HCT116 (cell line): ENCODE results near the gene IL37. TPM values are rescaled to one million over a fixed set of nuclear protein-coding genes. Genes with fewer than 3 reads are reported as not detected.

ENCODE experiments used
- ATAC-seq: fragments of 200-7000 bp; cut with Tn5 transposase; 2 replicates; pipeline ENCODE4 v1.9.1; 2020; ENCODE audit warnings: mild to moderate bottlenecking, moderate library complexity
- BruUV-seq: library from RNA; stranded (reverse); fragments of 400-500 nt; replicated peaks from 2 replicates; lab custom pipeline; 2021; lab: Mats Ljungman, UMichigan
- CTCF ChIA-PET: fragments of 300-600 bp; sonication (Branson Sonifier 250); formaldehyde crosslinking; loops from one replicate; lab custom pipeline; 2021; ENCODE audit warnings: antibody characterized with exemption; lab: Charles Lee
- POLR2A ChIA-PET: fragments of 300-600, 350-600 bp; sonication (Branson Sonifier 250); formaldehyde crosslinking; loops from one replicate; lab custom pipeline; 2021; ENCODE audit warnings: antibody characterized with exemption; lab: Charles Lee
- RAD21 ChIA-PET, 2 experiments: fragments of 300-600 bp; sonication (Branson Sonifier 250); formaldehyde crosslinking; loops; one replicate each; lab custom pipeline; 2023; ENCODE audit warnings: low total read pairs in 2 of 2; ENCODE audit not compliant: uncharacterized antibody in 2 of 2, unreplicated experiment in 2 of 2, low non-redundant PET in 1 of 2; lab: Charles Lee
- DNase-seq: peaks from one replicate; pipeline ENCODE4 v3.0.0-alpha.2; 2010; ENCODE audit warnings: low read depth, low spot score
- H2AFZ ChIP-seq: fragments of 200-600 bp; shearing (Covaris generic), sonication (generic); 2 replicates; pipeline ENCODE4 v1.6.1; 2017; ENCODE audit warnings: low read depth, mixed run types, mixed read lengths, antibody characterized with exemption, low read length; ENCODE audit not compliant: poor library complexity, severe bottlenecking
- H3K27ac ChIP-seq: 2 replicates; pipeline ENCODE4 v1.5.1; 2012; ENCODE audit warnings: low read depth, low read length
- H3K27me3 ChIP-seq: fragments of 200-600 bp; sonication (generic); 2 replicates; pipeline ENCODE4 v1.6.1; 2016; ENCODE audit warnings: mixed run types, low read length, mixed read lengths; ENCODE audit not compliant: insufficient read depth
- H3K36me3 ChIP-seq, 2 experiments: fragments of 200-500 bp in 1 of 2; fragments of 200-600 bp in 1 of 2; sonication (Bioruptor generic) in 1 of 2; sonication (generic) in 1 of 2; 2 replicates each; pipeline versions ENCODE4 v1.5.1 to v1.6.1; 2014 to 2016; ENCODE audit warnings: low read length in 2 of 2, inconsistent platforms in 1 of 2, mixed read lengths in 1 of 2, mixed run types in 1 of 2; ENCODE audit not compliant: insufficient read depth in 2 of 2, control insufficient read depth in 1 of 2
- H3K4me1 ChIP-seq, 2 experiments: fragments of 200-600 bp in 1 of 2; sonication (generic) in 1 of 2; 2 replicates each; pipeline versions ENCODE4 v1.5.1 to v1.6.1; 2012 to 2017; ENCODE audit warnings: low read length in 2 of 2, inconsistent platforms in 1 of 2, mild to moderate bottlenecking in 1 of 2, mixed read lengths in 1 of 2, mixed run types in 1 of 2, moderate library complexity in 1 of 2; ENCODE audit not compliant: insufficient read depth in 2 of 2, control insufficient read depth in 1 of 2
- H3K4me2 ChIP-seq: fragments of 200-600 bp; sonication (generic); 2 replicates; pipeline ENCODE4 v1.6.1; 2017; ENCODE audit warnings: mixed run types, low read length, mixed read lengths
- H3K4me3 ChIP-seq, 2 experiments: fragments of 200-600 bp in 1 of 2; sonication (generic) in 1 of 2; replicated peaks in 1 of 2; 2 replicates each; pipeline ENCODE4 v1.5.1; 2011 to 2016; ENCODE audit warnings: low read length in 2 of 2, control low read depth in 1 of 2, low read depth in 1 of 2, mild to moderate bottlenecking in 1 of 2, mixed read lengths in 1 of 2, mixed run types in 1 of 2
- H3K79me2 ChIP-seq: fragments of 200-600 bp; sonication (generic); 2 replicates; pipeline ENCODE4 v1.6.1; 2017; ENCODE audit warnings: mild to moderate bottlenecking, mixed run types, low read length, moderate library complexity, mixed read lengths; ENCODE audit not compliant: insufficient read depth
- H3K9ac ChIP-seq: fragments of 200-600 bp; sonication (generic); 2 replicates; pipeline ENCODE4 v1.6.1; 2016; ENCODE audit warnings: low read length, mixed read lengths
- H3K9me2 ChIP-seq: fragments of 200-600 bp; sonication (generic), shearing (Covaris generic); 2 replicates; pipeline ENCODE4 v1.6.1; 2017; ENCODE audit warnings: mixed run types, mild to moderate bottlenecking, moderate library complexity; ENCODE audit not compliant: insufficient read depth
- H3K9me3 ChIP-seq, 2 experiments: fragments of 200-500 bp in 1 of 2; fragments of 200-600 bp in 1 of 2; sonication (Bioruptor generic) in 1 of 2; sonication (generic) in 1 of 2; 2 replicates each; pipeline ENCODE4 v1.6.1; 2014 to 2017; ENCODE audit warnings: low read length in 2 of 2, mixed read lengths in 2 of 2, inconsistent platforms in 1 of 2, low read depth in 1 of 2, mild to moderate bottlenecking in 1 of 2, mixed run types in 1 of 2, moderate library complexity in 1 of 2; ENCODE audit not compliant: control insufficient read depth in 1 of 2, insufficient read depth in 1 of 2
- H4K20me1 ChIP-seq: fragments of 200-600 bp; sonication (generic), shearing (Covaris generic); 2 replicates; pipeline ENCODE4 v1.6.1; 2017; ENCODE audit warnings: mixed run types, mild to moderate bottlenecking, moderate library complexity; ENCODE audit not compliant: insufficient read depth
- CEBPB ChIP-seq: IDR thresholded peaks from 2 replicates; pipeline ENCODE4 v1.6.1; 2012; ENCODE audit warnings: low read depth
- EZH2 ChIP-seq: fragments of 200-600 bp; sonication (generic); IDR thresholded peaks from 2 replicates; pipeline ENCODE4 v1.6.1; 2017; ENCODE audit warnings: antibody characterized with exemption, mixed run types
- EZH2phosphoT487 ChIP-seq: fragments of 200-600 bp; IDR thresholded peaks from 2 replicates; pipeline ENCODE4 v1.6.1; 2018; ENCODE audit warnings: antibody characterized with exemption, borderline replicate concordance
- JUND ChIP-seq: IDR thresholded peaks from 2 replicates; pipeline ENCODE4 v1.6.1; 2012
- MAX ChIP-seq: IDR thresholded peaks from 2 replicates; pipeline ENCODE4 v1.6.1; 2012
- POLR2A ChIP-seq: IDR thresholded peaks from 2 replicates; pipeline ENCODE4 v1.7.0; 2011; ENCODE audit warnings: borderline replicate concordance; ENCODE audit not compliant: insufficient read depth, insufficient read length; ENCODE audit errors: extremely low read depth
- POLR2AphosphoS5 ChIP-seq: IDR thresholded peaks from 2 replicates; pipeline ENCODE4 v1.6.1; 2011; ENCODE audit warnings: mild to moderate bottlenecking, low read depth, low read length, moderate library complexity
- RAD21 ChIP-seq: IDR thresholded peaks from 2 replicates; pipeline ENCODE4 v1.6.1; 2012; ENCODE audit warnings: low read depth, mild to moderate bottlenecking
- SIN3A ChIP-seq: IDR thresholded peaks from 2 replicates; pipeline ENCODE4 v1.6.1; 2012; ENCODE audit warnings: low read depth
- SRF ChIP-seq: IDR thresholded peaks from 2 replicates; pipeline ENCODE4 v1.6.1; 2012; ENCODE audit warnings: low read depth
- TCF7L2 ChIP-seq: IDR thresholded peaks from 2 replicates; pipeline ENCODE4 v1.7.0; 2011; ENCODE audit warnings: borderline replicate concordance, inconsistent platforms; ENCODE audit not compliant: insufficient read depth, insufficient read length; ENCODE audit errors: extremely low read depth
- YY1 ChIP-seq: IDR thresholded peaks from 2 replicates; pipeline ENCODE4 v1.6.1; 2011; ENCODE audit warnings: low read length, low read depth, moderate library complexity, mild to moderate bottlenecking; ENCODE audit not compliant: insufficient replicate concordance; ENCODE audit errors: extremely low read depth
- ZFX ChIP-seq: fragments of 450-650 bp; IDR thresholded peaks from 2 replicates; pipeline ENCODE4 v1.6.1; 2017
- ZNF274 ChIP-seq: fragments of 200-500 bp; sonication (Bioruptor generic); IDR thresholded peaks from 2 replicates; pipeline ENCODE4 v1.6.1; 2014; ENCODE audit warnings: mild to moderate bottlenecking, low read depth, low read length, inconsistent platforms
- intact Hi-C: fragments of 100-400 bp; cut with micrococcal nuclease; formaldehyde crosslinking; loops from 2 replicates; pipeline ENCODE4 v1.10.0; 2022
- total RNA-seq: library from RNA; stranded (reverse); gene quantifications from one replicate; pipeline ENCODE4 v1.2.1, GENCODE V29; 2021; ENCODE audit not compliant: unreplicated experiment
- TF ChIP-seq, protein P1 (sequence below): IDR thresholded peaks from 2 replicates; pipeline ENCODE4 v1.6.1; 2012; ENCODE audit warnings: low read depth
- TF ChIP-seq, protein P2 (sequence below): IDR thresholded peaks from 2 replicates; pipeline ENCODE4 v1.6.1; 2012
- TF ChIP-seq, protein P3 (sequence below), 3 experiments: fragments of 200-600 bp in 1 of 3; sonication (generic) in 1 of 3; IDR thresholded peaks in 2 of 3; conservative IDR thresholded peaks in 1 of 3; 2 replicates each; pipeline ENCODE4 v1.5.1; 2012 to 2017; ENCODE audit warnings: low read depth in 2 of 3, low read length in 2 of 3, antibody characterized with exemption in 1 of 3, borderline replicate concordance in 1 of 3, control low read depth in 1 of 3, mild to moderate bottlenecking in 1 of 3, mixed read lengths in 1 of 3, mixed run types in 1 of 3, moderate library complexity in 1 of 3; ENCODE audit not compliant: insufficient read depth in 1 of 3

The IL37 gene
- total RNA-seq, 1 experiment from 2014 or later: not detected

DNA sequence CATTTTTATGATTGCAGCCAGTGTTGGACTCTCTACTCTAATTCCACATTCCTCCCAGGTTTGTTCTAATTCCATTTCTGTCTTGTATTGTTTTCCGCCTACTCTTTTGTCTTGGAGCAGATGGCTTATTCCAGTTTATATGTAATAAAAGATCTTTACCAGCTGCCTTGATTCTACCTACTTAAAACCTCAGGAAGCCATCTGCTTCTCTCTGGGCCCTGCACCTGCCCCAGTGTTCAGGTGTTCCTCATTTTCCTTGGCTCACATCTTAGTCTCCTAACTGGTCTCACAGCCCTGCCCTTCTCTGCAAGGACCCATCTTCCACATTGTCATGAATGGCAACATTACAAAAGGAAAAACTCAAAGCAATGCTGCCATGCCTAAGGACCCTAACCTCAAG lies 21.0 kb upstream of the IL37 start:
- Histone ChIP-seq H3K27ac (no peak overlapping the region), H4K20me1 (no peaks in the 10 kb centered on the region), H3K9me3 (no peaks in the 10 kb centered on the region), H3K36me3 (no peaks in the 10 kb centered on the region), H3K9me2 (no peaks in the 10 kb centered on the region), H3K4me1 (peaks cover 9 to 18% of the 10 kb centered on the region in 2 experiments; a peak in 3 of 4 replicates), H2AFZ (no peak overlapping the region), H3K4me2 (no peak overlapping the region), H3K4me3 (no peak overlapping the region), H3K9ac (no peak overlapping the region), H3K27me3 (no peaks in the 10 kb centered on the region), H3K79me2 (no peaks in the 10 kb centered on the region)
- DNase-seq (no peak), ATAC-seq (no peak)
- RAD21 ChIA-PET: no interaction called here
- CTCF ChIA-PET: no interaction called here
- POLR2A ChIA-PET: no interaction called here
- no TSS peak for BruUV-seq
- TF ChIP-seq, protein P1, sequence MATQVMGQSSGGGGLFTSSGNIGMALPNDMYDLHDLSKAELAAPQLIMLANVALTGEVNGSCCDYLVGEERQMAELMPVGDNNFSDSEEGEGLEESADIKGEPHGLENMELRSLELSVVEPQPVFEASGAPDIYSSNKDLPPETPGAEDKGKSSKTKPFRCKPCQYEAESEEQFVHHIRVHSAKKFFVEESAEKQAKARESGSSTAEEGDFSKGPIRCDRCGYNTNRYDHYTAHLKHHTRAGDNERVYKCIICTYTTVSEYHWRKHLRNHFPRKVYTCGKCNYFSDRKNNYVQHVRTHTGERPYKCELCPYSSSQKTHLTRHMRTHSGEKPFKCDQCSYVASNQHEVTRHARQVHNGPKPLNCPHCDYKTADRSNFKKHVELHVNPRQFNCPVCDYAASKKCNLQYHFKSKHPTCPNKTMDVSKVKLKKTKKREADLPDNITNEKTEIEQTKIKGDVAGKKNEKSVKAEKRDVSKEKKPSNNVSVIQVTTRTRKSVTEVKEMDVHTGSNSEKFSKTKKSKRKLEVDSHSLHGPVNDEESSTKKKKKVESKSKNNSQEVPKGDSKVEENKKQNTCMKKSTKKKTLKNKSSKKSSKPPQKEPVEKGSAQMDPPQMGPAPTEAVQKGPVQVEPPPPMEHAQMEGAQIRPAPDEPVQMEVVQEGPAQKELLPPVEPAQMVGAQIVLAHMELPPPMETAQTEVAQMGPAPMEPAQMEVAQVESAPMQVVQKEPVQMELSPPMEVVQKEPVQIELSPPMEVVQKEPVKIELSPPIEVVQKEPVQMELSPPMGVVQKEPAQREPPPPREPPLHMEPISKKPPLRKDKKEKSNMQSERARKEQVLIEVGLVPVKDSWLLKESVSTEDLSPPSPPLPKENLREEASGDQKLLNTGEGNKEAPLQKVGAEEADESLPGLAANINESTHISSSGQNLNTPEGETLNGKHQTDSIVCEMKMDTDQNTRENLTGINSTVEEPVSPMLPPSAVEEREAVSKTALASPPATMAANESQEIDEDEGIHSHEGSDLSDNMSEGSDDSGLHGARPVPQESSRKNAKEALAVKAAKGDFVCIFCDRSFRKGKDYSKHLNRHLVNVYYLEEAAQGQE: no peak
- TF ChIP-seq MAX (no peak), SRF (no peak), JUND (no peak), EZH2phosphoT487 (no peak), EZH2 (no peak), RAD21 (no peak), TCF7L2 (no peak), YY1 (no peak), POLR2A (no peak), SIN3A (no peak), CEBPB (no peak), ZNF274 (no peak), ZFX (no peak), POLR2AphosphoS5 (no peak)
- TF ChIP-seq, protein P2, sequence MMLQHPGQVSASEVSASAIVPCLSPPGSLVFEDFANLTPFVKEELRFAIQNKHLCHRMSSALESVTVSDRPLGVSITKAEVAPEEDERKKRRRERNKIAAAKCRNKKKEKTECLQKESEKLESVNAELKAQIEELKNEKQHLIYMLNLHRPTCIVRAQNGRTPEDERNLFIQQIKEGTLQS: no peak
- TF ChIP-seq, protein P3, sequence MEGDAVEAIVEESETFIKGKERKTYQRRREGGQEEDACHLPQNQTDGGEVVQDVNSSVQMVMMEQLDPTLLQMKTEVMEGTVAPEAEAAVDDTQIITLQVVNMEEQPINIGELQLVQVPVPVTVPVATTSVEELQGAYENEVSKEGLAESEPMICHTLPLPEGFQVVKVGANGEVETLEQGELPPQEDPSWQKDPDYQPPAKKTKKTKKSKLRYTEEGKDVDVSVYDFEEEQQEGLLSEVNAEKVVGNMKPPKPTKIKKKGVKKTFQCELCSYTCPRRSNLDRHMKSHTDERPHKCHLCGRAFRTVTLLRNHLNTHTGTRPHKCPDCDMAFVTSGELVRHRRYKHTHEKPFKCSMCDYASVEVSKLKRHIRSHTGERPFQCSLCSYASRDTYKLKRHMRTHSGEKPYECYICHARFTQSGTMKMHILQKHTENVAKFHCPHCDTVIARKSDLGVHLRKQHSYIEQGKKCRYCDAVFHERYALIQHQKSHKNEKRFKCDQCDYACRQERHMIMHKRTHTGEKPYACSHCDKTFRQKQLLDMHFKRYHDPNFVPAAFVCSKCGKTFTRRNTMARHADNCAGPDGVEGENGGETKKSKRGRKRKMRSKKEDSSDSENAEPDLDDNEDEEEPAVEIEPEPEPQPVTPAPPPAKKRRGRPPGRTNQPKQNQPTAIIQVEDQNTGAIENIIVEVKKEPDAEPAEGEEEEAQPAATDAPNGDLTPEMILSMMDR (IDR thresholded peaks at IDR 0.05 in 2 of 3, conservative IDR thresholded peaks at IDR 0.05 in 1 of 3; ENCODE audit: borderline replicate concordance in 1 of 3, insufficient read depth in 1 of 3, low read depth in 2 of 3, low read length in 2 of 3): no peak
- intact Hi-C loops: loop anchor here (5.0 kb wide), 1 partner anchor 288 kb away; no protein-coding TSS in a partner anchor
